GM19468 (cell line): ENCODE measurements around the gene TRPM5.

Source experiments
- ATAC-seq: cut with Tn5 transposase; IDR thresholded peaks from one replicate; pipeline ENCODE4 v1.9.1; 2021; ENCODE audit warnings: mild to moderate bottlenecking, moderate library complexity, moderate number of reproducible peaks; ENCODE audit not compliant: unreplicated experiment; ENCODE audit errors: extremely low read depth

TRPM5 gene

GRCh38 chr11:2410616-2411015, 33.7 kb downstream of the TRPM5 start:
- no peak for ATAC-seq

GRCh38 chr11:2409611-2410468, 34.5 kb downstream of the TRPM5 start:
- no peak for ATAC-seq

- ATAC-seq, result no peak
Measured at GRCh38 chr11:2409126-2409525, 35.2 kb downstream of the TRPM5 start.

- no peak for ATAC-seq
Measured at GRCh38 chr11:2408671-2409070, 35.6 kb downstream of the TRPM5 start.

GRCh38 chr11:2406878-2407410, 37.4 kb downstream of the TRPM5 start:
- no peak for ATAC-seq

- no peak for ATAC-seq
Measured at GRCh38 chr11:2406451-2406850, 37.9 kb downstream of the TRPM5 start.

GRCh38 chr11:2404735-2405196, 39.5 kb downstream of the TRPM5 start:
- ATAC-seq, result no peak

- no peak for ATAC-seq
Measured at GRCh38 chr11:2402890-2403645, 41.2 kb downstream of the TRPM5 start.

GRCh38 chr11:2402106-2402505, 42.2 kb downstream of the TRPM5 start:
- no peak for ATAC-seq

GRCh38 chr11:2401436-2401984, 42.8 kb downstream of the TRPM5 start:
- no peak for ATAC-seq

- no peak for ATAC-seq
Measured at GRCh38 chr11:2400762-2401435, 43.4 kb downstream of the TRPM5 start.

- ATAC-seq, result peak; percentile 78
Measured at GRCh38 chr11:2400069-2400761, 44.1 kb downstream of the TRPM5 start, which contains the start of gene TSSC4. TSSC4 (plus strand) TSS chr11:2400750; CDS start chr11:2402634, 1,884 bp downstream.

GRCh38 chr11:2399488-2400068, 44.7 kb downstream of the TRPM5 start:
- ATAC-seq, result no peak

- no peak for ATAC-seq
Measured at GRCh38 chr11:2398664-2399355, 45.5 kb downstream of the TRPM5 start.

- ATAC-seq, result no peak
Measured at GRCh38 chr11:2397005-2397404, 47.3 kb downstream of the TRPM5 start.

- no peak for ATAC-seq
Measured at GRCh38 chr11:2396471-2396870, 47.8 kb downstream of the TRPM5 start.

- no peak for ATAC-seq
Measured at GRCh38 chr11:2395856-2396255, 48.5 kb downstream of the TRPM5 start.

GRCh38 chr11:2395211-2395730, 49.0 kb downstream of the TRPM5 start:
- ATAC-seq, result no peak

GRCh38 chr11:2394818-2395105, 49.6 kb downstream of the TRPM5 start:
- ATAC-seq, result no peak
